CD4-positive, alpha-beta T cell treated with Interleukin-10 for 1 hour (primary cell): ENCODE measurements around the gene WLS.

ENCODE experiments used
- DNase-seq: peaks from one replicate; pipeline ENCODE4 v3.0.0-alpha.2; 2020

WLS gene

DNA sequence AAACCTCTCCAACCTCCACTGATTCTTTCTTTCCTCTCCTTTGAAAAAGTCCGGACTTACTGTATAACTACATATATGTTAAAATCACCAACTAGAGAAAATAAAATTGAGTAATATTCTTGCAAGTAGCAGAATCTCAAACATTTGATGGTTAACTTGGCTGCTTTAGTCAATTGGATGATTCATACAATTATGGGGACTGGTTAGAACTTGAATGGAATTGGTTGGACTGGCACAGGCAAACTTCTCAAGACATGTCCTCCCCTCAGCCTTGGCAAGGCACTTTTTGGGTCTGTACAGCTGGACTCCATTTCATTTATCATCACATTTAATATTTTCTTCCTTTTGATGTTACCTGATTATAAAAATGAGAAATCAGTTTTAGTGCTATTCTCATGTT is 6.5 kb downstream of the WLS start:
- DNase-seq: no peak

DNA sequence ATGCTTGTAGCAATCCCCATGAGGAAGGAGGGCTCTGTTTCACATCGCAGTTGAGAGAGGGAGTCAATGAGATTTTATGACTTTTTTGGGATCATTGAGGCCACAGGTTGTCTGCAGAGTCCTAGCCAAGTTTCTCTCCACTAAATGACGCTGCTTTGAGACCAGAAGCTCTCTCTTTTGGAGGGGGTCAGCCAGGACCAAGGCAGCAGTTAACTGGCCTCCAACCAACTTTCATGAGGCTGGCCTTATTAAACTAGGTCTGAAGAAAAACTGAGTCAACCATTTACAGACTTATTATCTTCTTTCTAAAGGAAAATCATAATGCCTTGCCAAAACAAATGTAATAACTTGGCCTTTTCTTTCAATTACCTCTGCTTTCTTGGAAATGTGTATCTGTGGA is 8.6 kb downstream of the WLS start:
- DNase-seq: no peak

GRCh38 chr1:68221980-68222373 is 10.3 kb downstream of the WLS start:
- no peak for DNase-seq

- DNase-seq: no peak
Measured at GRCh38 chr1:68221001-68221979, 11.0 kb downstream of the WLS start.

- DNase-seq: no peak
Measured at GRCh38 chr1:68220420-68220819, 11.9 kb downstream of the WLS start.

DNA sequence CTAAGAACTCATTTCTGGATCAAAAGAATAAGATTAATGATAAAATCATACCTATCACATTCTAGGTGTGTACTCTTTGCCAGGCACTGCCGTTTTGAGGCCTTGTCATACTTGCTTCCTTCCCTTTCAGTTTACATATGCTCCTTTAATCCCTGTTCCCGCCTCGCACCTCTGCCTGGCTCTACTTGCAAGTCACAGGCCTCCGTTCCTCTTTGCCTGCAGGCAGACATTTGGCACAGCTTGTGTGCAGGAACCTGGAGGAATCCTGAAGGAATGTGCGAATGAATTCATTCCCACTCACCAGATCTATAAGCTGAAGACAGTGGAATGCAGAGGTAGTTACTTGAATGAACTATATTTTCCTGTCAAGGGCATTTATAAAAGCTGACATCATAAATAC is 13.8 kb downstream of the WLS start:
- DNase-seq: no peak

DNA sequence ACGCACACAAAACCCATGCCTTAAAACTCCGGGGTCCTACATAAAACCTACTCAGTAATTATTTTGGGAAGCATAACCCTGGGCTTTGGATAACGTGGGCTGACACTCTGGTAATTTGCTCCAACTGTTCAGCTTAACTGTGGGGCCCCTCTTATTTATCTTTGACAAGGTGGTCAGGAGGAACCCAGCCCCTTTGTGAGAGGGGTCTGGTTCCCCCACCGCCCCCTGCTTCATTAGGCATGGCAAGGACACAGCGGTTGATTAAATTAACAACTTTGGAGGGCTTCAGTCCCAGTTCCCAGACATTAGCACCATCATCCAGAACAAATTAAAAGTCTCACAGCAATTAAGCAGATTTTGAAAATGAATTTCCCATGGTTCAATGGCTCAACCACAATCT is 14.7 kb downstream of the WLS start:
- DNase-seq: no peak

DNA sequence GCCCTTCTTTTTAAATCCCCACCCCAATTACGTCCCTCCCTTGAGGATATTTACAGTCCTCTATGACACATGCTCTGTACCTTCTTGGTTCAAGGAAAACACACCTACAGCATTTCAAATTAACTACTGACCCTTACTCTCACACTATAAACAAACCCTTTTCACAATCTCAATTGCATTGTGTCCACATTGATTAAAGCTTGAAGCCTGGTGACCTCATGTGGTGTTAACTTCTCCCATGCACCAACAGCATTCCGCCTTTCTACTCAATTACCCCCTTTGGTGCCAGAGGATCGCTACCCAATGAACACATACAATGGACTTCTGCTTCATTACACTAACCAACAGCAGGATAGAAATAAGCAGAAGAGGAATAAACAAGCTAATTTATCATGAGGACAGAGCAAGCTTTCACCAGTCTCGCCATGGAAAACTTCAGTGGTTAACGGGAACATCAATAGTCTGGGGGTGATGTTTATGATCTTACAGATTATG is 15.2 kb downstream of the WLS start:
- DNase-seq: no peak

DNA sequence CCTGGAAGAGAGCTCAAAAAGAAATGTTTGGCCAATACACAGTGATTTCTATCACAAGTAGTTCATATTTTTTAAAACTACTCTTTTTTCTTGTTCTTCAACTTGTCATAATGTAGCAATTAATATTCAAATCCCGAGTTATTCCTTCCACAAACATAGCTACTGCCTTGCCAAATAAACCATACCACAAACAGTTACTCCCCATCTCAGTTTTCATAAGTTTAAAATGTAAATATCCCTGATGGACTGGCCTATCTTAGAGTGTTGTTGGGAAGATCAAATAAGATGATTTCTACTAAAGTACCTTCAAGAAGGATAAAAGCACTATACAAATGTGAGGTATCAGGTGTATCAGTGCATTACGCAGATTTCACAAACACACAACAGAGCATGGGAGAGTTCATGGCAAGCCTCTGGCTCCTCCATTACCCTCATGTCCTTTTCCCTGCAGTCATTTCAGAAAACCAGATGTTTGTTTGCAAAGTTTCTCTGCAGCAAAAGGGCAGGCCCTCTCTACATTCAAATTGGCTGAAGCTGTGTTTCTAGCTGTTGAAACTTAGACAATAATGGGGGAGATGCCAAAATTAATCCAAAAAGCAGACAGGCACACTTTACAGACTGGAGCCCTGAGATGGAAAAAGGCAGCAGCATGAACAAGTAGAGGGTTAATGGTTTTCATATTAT is 16.1 kb downstream of the WLS start:
- no peak for DNase-seq

DNA sequence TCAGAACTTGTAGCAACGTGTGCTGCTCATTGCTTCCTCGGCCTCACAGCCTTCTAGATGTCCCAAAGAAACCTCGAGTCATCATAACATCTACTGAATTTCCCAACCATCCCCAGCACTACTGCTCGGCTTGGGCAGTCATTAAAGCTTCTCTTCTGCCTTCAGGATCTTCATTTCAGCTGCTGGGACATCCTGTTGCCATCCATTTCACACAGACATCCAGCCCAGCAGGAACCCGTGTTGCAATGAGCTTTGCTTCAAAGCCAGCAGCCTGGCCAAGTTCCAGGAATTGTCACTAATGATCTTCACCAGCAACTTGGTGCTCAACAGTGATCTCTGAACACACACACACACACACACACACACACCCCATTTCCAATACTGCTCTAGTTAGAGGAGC is 18.5 kb downstream of the WLS start:
- no peak for DNase-seq

GRCh38 chr1:68211761-68212380 is 20.5 kb downstream of the WLS start:
- no peak for DNase-seq

- no peak for DNase-seq
Measured at GRCh38 chr1:68210829-68211228, 21.5 kb downstream of the WLS start.

- DNase-seq: no peak
Measured at GRCh38 chr1:68210027-68210426, 22.3 kb downstream of the WLS start.

GRCh38 chr1:68206848-68207689 is 25.3 kb downstream of the WLS start:
- DNase-seq: no peak

GRCh38 chr1:68205794-68206358 is 26.4 kb downstream of the WLS start:
- DNase-seq: no peak

- no peak for DNase-seq
Measured at GRCh38 chr1:68204977-68205630, 27.2 kb downstream of the WLS start.

DNA sequence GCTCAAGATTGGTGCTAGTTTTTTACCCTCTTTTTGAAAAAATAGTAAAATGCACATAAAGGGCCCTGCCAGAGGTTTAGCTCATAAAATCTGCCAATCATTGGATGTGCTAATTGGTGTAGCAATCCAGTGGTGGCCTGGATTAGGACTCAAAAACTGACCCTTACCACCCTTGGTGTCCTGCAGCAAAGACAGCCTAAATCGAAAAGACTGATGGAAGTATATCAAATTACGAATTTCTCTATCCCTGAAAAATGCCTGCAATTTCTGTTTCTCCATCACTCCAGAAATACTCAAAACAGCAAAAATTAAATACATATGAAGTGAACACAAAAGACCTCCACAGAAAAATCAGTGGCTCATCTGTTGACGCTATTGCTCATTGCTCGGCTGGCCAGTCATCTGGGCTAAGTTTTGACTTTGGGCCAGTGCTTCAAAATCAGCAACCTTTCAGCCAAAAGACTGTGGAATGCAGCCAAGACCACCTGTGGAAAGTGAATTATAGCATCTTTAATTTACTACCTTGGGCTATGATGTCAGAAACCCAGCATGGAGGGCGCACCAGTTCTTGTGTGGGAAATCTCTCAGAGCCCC is 30.0 kb downstream of the WLS start:
- DNase-seq: no peak

GRCh38 chr1:68201546-68202238 is 30.6 kb downstream of the WLS start:
- DNase-seq: no peak

GRCh38 chr1:68199603-68200002 is 32.7 kb downstream of the WLS start:
- DNase-seq: no peak

DNA sequence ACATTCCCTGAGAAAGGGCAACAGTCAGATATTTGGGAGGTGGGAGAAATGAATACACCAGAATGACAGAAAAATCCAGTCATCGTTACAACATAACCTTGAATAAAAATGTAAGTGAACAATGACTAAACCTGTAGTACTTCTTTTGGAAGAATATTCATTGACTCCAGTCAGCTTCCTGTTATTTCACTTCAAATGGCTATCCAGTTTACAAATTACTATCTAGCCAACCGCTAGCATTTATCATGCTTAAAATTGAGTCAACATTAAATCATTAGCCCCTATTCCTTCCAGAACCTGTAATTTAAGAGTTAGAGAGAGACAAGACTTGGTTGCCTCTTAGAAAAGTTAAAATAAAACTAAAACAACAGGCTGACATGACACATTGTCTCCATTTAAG is 33.6 kb downstream of the WLS start:
- DNase-seq: no peak

DNA sequence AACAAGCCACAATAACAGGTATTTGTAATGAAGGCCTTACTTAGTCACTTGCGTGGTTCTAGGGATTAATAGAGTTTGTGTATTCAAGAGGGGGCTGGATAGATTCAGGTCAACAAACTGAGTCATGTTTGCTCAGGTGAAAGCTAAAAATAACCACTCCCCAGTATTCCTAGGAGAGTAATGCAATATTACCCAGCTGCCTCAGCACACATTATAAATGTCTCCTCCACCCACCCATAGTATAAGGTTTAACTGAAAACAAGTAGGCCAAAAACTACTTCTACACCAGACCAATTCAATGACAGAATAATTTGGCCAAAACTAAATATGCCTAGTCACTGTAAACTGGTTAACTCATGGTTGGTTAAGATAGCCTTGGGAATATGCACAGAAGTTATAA is 34.4 kb downstream of the WLS start:
- no peak for DNase-seq
